Neural cell (in vitro differentiated cells): Measurements from ENCODE around the gene MIA2. TPM values are rescaled to one million over a fixed set of nuclear protein-coding genes. Genes with fewer than 3 reads are reported as not detected.

Experiments
- H2AFZ ChIP-seq: fragments of 200-600, 300-800 bp; sonication (generic), shearing (Covaris generic); 2 replicates; pipeline ENCODE4 v1.6.0; 2014; ENCODE audit warnings: low read depth, mild to moderate bottlenecking, antibody characterized with exemption, low read length, moderate library complexity
- H3F3A ChIP-seq: fragments of 200-600 bp; shearing (Covaris generic); 2 replicates; pipeline ENCODE4 v1.6.1; 2016; ENCODE audit warnings: mild to moderate bottlenecking, moderate library complexity, mixed read lengths, antibody characterized with exemption, low read length; ENCODE audit not compliant: insufficient read depth, poor library complexity, severe bottlenecking
- H3K27ac ChIP-seq: fragments of 200-600, 300-800 bp; sonication (generic), shearing (Covaris generic); 2 replicates; pipeline ENCODE4 v1.5.1; 2014; ENCODE audit warnings: mild to moderate bottlenecking, low read length, moderate library complexity
- H3K27me3 ChIP-seq: fragments of 300-800, 200-600 bp; sonication (generic), shearing (Covaris generic); 2 replicates; pipeline ENCODE4 v1.6.0; 2014; ENCODE audit warnings: mild to moderate bottlenecking, low read depth, low read length, moderate library complexity; ENCODE audit not compliant: insufficient read depth
- H3K36me3 ChIP-seq: fragments of 300-800, 200-600 bp; sonication (generic), shearing (Covaris generic); 2 replicates; pipeline ENCODE4 v1.5.1; 2014; ENCODE audit warnings: mild to moderate bottlenecking, antibody characterized with exemption, low read length, moderate library complexity; ENCODE audit not compliant: insufficient read depth
- H3K4me2 ChIP-seq: fragments of 300-800, 200-600 bp; sonication (generic), shearing (Covaris generic); 2 replicates; pipeline ENCODE4 v1.6.0; 2014; ENCODE audit warnings: mild to moderate bottlenecking, low read length
- H3K4me3 ChIP-seq: fragments of 300-800, 200-600 bp; sonication (generic), shearing (Covaris generic); 2 replicates; pipeline ENCODE4 v1.5.1; 2014; ENCODE audit warnings: mild to moderate bottlenecking, low read length, moderate library complexity
- H3K79me2 ChIP-seq: fragments of 200-600 bp; shearing (Covaris generic); replicated peaks from 2 replicates; pipeline ENCODE4 v1.6.0; 2014; ENCODE audit warnings: mild to moderate bottlenecking, low read length, moderate library complexity; ENCODE audit not compliant: insufficient read depth
- H3K9ac ChIP-seq: fragments of 300-800, 200-600 bp; sonication (generic), shearing (Covaris generic); 2 replicates; pipeline ENCODE4 v1.6.1; 2016; ENCODE audit warnings: mild to moderate bottlenecking, low read length, mixed read lengths
- H3K9me2 ChIP-seq: fragments of 200-600 bp; shearing (Covaris generic); 2 replicates; pipeline ENCODE4 v1.6.1; 2016; ENCODE audit warnings: mild to moderate bottlenecking, low read length, mixed read lengths; ENCODE audit not compliant: insufficient read depth
- H3K9me3 ChIP-seq: fragments of 200-600, 300-800 bp; sonication (generic), shearing (Covaris generic); 2 replicates; pipeline ENCODE4 v1.6.1; 2016; ENCODE audit warnings: mild to moderate bottlenecking, mixed run types, low read length, moderate library complexity, mixed read lengths
- H4K20me1 ChIP-seq: fragments of 200-600 bp; shearing (Covaris generic); 2 replicates; pipeline ENCODE4 v1.6.1; 2016; ENCODE audit warnings: mild to moderate bottlenecking, mixed run types; ENCODE audit not compliant: insufficient read depth
- CTCF ChIP-seq: fragments of 450-650 bp; IDR thresholded peaks from 2 replicates; pipeline ENCODE4 v1.5.1; 2014; ENCODE audit warnings: antibody characterized with exemption, mild to moderate bottlenecking, moderate library complexity; ENCODE audit not compliant: poor library complexity, severe bottlenecking
- EP300 ChIP-seq: fragments of 450-650 bp; conservative IDR thresholded peaks from 2 replicates; pipeline ENCODE4 v1.6.1; 2014; ENCODE audit warnings: antibody characterized with exemption, mild to moderate bottlenecking, moderate library complexity; ENCODE audit not compliant: poor library complexity, severe bottlenecking
- EZH2 ChIP-seq: fragments of 200-600, 300-800 bp; shearing (Covaris generic), sonication (generic); IDR thresholded peaks from 2 replicates; pipeline ENCODE4 v1.6.1; 2014; ENCODE audit warnings: antibody characterized with exemption, low read length, borderline replicate concordance, mild to moderate bottlenecking; ENCODE audit not compliant: insufficient read depth, poor library complexity, severe bottlenecking
- MXI1 ChIP-seq: fragments of 450-650 bp; conservative IDR thresholded peaks from 2 replicates; pipeline ENCODE4 v1.6.1; 2014; ENCODE audit warnings: antibody characterized with exemption, mild to moderate bottlenecking; ENCODE audit not compliant: poor library complexity, severe bottlenecking
- POLR2AphosphoS5 ChIP-seq: IDR thresholded peaks from 2 replicates; pipeline ENCODE4 v1.6.1; 2012
- RAD21 ChIP-seq: fragments of 450-650 bp; conservative IDR thresholded peaks from 2 replicates; pipeline ENCODE4 v1.6.1; 2014; ENCODE audit warnings: antibody characterized with exemption, mild to moderate bottlenecking, moderate library complexity
- SMC3 ChIP-seq: fragments of 450-650 bp; conservative IDR thresholded peaks from 2 replicates; pipeline ENCODE4 v1.6.1; 2014; ENCODE audit warnings: antibody characterized with exemption, mild to moderate bottlenecking, moderate library complexity; ENCODE audit not compliant: poor library complexity
- TAF1 ChIP-seq: IDR thresholded peaks from 2 replicates; pipeline ENCODE4 v1.6.1; 2012; ENCODE audit warnings: low read depth
- polyA plus RNA-seq: library from polyadenylated mRNA; depleted of rRNA; stranded (reverse); fragments of >200 nt; gene quantifications from 2 replicates; pipeline ENCODE4 v1.2.3, GENCODE V29; 2014
- TF ChIP-seq, protein P1 (sequence below): IDR thresholded peaks from 2 replicates; pipeline ENCODE4 v1.6.1; 2012; ENCODE audit warnings: borderline replicate concordance

The MIA2 gene
- polyA plus RNA-seq, 1 donor from 2014 or later = 17.7 TPM

- H3K4me3 ChIP-seq = no peak overlapping the region
- H3K79me2 ChIP-seq = no peaks in the 10 kb centered on the region
- no peaks in the 10 kb centered on the region for H3K27me3 ChIP-seq
- no peak overlapping the region for H3K9ac ChIP-seq
- H3K4me2 ChIP-seq = no peak overlapping the region
- no peak overlapping the region for H2AFZ ChIP-seq
- H3K36me3 ChIP-seq = peaks cover 3% of the 10 kb centered on the region
- H3K9me3 ChIP-seq = no peaks in the 10 kb centered on the region
- H3F3A ChIP-seq = no peaks in the 10 kb centered on the region
- H3K9me2 ChIP-seq = no peaks in the 10 kb centered on the region
- no peaks in the 10 kb centered on the region for H4K20me1 ChIP-seq
- TF ChIP-seq CTCF = no peak
- TF ChIP-seq TAF1 = no peak
- no peak for TF ChIP-seq POLR2AphosphoS5
- no peak for TF ChIP-seq MXI1
- no peak for TF ChIP-seq SMC3
- TF ChIP-seq RAD21 = no peak
- TF ChIP-seq, protein P1, sequence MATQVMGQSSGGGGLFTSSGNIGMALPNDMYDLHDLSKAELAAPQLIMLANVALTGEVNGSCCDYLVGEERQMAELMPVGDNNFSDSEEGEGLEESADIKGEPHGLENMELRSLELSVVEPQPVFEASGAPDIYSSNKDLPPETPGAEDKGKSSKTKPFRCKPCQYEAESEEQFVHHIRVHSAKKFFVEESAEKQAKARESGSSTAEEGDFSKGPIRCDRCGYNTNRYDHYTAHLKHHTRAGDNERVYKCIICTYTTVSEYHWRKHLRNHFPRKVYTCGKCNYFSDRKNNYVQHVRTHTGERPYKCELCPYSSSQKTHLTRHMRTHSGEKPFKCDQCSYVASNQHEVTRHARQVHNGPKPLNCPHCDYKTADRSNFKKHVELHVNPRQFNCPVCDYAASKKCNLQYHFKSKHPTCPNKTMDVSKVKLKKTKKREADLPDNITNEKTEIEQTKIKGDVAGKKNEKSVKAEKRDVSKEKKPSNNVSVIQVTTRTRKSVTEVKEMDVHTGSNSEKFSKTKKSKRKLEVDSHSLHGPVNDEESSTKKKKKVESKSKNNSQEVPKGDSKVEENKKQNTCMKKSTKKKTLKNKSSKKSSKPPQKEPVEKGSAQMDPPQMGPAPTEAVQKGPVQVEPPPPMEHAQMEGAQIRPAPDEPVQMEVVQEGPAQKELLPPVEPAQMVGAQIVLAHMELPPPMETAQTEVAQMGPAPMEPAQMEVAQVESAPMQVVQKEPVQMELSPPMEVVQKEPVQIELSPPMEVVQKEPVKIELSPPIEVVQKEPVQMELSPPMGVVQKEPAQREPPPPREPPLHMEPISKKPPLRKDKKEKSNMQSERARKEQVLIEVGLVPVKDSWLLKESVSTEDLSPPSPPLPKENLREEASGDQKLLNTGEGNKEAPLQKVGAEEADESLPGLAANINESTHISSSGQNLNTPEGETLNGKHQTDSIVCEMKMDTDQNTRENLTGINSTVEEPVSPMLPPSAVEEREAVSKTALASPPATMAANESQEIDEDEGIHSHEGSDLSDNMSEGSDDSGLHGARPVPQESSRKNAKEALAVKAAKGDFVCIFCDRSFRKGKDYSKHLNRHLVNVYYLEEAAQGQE = no peak
- no peak for TF ChIP-seq EP300
- no peak for TF ChIP-seq EZH2
- no peak overlapping the region for H3K27ac ChIP-seq
Measured at GRCh38 chr14:39342768-39343167, 109.1 kb downstream of the MIA2 start.

DNA sequence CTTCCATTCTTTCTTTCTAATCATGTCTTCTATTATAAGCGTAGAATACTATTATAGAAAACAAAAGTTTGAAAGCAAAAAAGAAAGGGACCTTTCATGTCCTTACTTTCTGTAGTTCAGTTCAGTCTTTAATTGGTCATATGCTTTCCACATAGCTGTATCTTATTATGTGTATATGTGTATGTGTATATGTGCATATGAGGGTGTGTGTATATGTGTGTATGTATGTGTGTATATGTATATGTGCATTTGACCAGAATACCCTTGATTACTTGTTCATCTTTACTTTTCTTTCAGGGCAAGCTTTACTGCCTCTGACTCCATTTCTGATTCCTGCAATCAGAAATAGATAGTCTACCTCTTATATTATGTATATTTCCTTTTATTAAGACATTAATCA lies 109.9 kb downstream of the MIA2 start:
- H3K9me3 ChIP-seq = no peaks in the 10 kb centered on the region
- no peak overlapping the region for H3K27ac ChIP-seq
- no peak for TF ChIP-seq EZH2
- no peak for TF ChIP-seq EP300
- TF ChIP-seq, protein P1 = no peak
- TF ChIP-seq POLR2AphosphoS5 = no peak
- no peak for TF ChIP-seq MXI1
- no peaks in the 10 kb centered on the region for H3K9me2 ChIP-seq
- H3K4me3 ChIP-seq = no peak overlapping the region
- no peaks in the 10 kb centered on the region for H3K27me3 ChIP-seq
- no peak overlapping the region for H2AFZ ChIP-seq
- H3K79me2 ChIP-seq = no peaks in the 10 kb centered on the region
- H3K36me3 ChIP-seq = peaks cover 3% of the 10 kb centered on the region
- H3F3A ChIP-seq = no peaks in the 10 kb centered on the region
- H4K20me1 ChIP-seq = no peaks in the 10 kb centered on the region
- H3K4me2 ChIP-seq = no peak overlapping the region
- H3K9ac ChIP-seq = no peak overlapping the region
